Colonic mucosa (tissue), 4 donors: ENCODE results near the gene DAZAP1. TPM values are rescaled to one million over a fixed set of nuclear protein-coding genes. Genes with fewer than 3 reads are reported as not detected.

Source experiments
- DNase-seq: peaks from one replicate; pipeline ENCODE4 v3.0.0-alpha.2; 2020
- H3K27ac ChIP-seq: fragments of 200-600 bp; one replicate; pipeline ENCODE4 v1.8.0; 2021
- H3K27me3 ChIP-seq: fragments of 200-600 bp; one replicate; pipeline ENCODE4 v1.8.0; 2021
- H3K36me3 ChIP-seq: fragments of 200-600 bp; one replicate; pipeline ENCODE4 v1.8.0; 2021
- H3K4me1 ChIP-seq: fragments of 200-600 bp; one replicate; pipeline ENCODE4 v1.8.0; 2021; ENCODE audit warnings: mild to moderate bottlenecking
- H3K4me3 ChIP-seq: fragments of 200-600 bp; one replicate; pipeline ENCODE4 v1.8.0; 2021
- H3K9ac ChIP-seq, 2 donors: one replicate each; pipeline ENCODE4 v1.7.0; 2013; ENCODE audit warnings: control low read depth in 2 of 2, low read depth in 2 of 2, low read length in 2 of 2
- H3K9me3 ChIP-seq: fragments of 200-600 bp; one replicate; pipeline ENCODE4 v1.8.0; 2021
- CTCF ChIP-seq: fragments of 200-600 bp; IDR thresholded peaks from one replicate; pipeline ENCODE4 v1.8.0; 2022; ENCODE audit warnings: antibody characterized with exemption, mild to moderate bottlenecking
- intact Hi-C: fragments of 100-400 bp; cut with DNase I; formaldehyde crosslinking; loops from one replicate; pipeline ENCODE4 v1.14.1; 2022
- total RNA-seq, 2 donors: library from RNA; stranded (reverse); fragmentation: NEBNext Ultra II Directional in 1 of 2; extraction: Animal tissue kit (Norgen Biotek cat#: 25700) in 1 of 2; gene quantifications; one replicate each; pipeline ENCODE4 v1.2.1, GENCODE V29; 2021
- donor health status: healthy.
- donor health status: DM: no; HTN: no; CAD: no.
- donor health status: DM: no; HTN: no; CAD: no.

Gene DAZAP1
- total RNA-seq, 2 donors from 2014 or later = 92.9 to 210 TPM

- Histone ChIP-seq H3K27me3 (peaks cover 15% of the 10 kb centered on the region), H3K9ac (no peak overlapping the region), H3K27ac (no peak overlapping the region), H3K36me3 (peaks cover 17% of the 10 kb centered on the region), H3K4me1 (peaks cover 18% of the 10 kb centered on the region), H3K9me3 (no peaks in the 10 kb centered on the region), H3K4me3 (no peak overlapping the region)
- intact Hi-C loops = no loop called here
- no peak for TF ChIP-seq CTCF
- no peak for DNase-seq
These were observed 34.5 kb downstream of the DAZAP1 start for GRCh38 chr19:1441677-1442438.

GRCh38 chr19:1445185-1445931, 38.0 kb downstream of the DAZAP1 start:
- Histone ChIP-seq H3K4me1 (peaks cover 11% of the 10 kb centered on the region), H3K4me3 (peak overlapping the region; percentile 34), H3K9me3 (no peaks in the 10 kb centered on the region), H3K9ac (peak overlapping the region; percentile 12 to 43), H3K27me3 (peaks cover 49% of the 10 kb centered on the region), H3K36me3 (peaks cover 8% of the 10 kb centered on the region), H3K27ac (no peak overlapping the region)
- TF ChIP-seq CTCF = peak; percentile 87
- intact Hi-C loops = no loop called here
- DNase-seq = peak; percentile 76

- intact Hi-C loops = no loop called here
- H3K9me3 ChIP-seq = no peaks in the 10 kb centered on the region
- peaks cover 11% of the 10 kb centered on the region for H3K4me1 ChIP-seq
- H3K27ac ChIP-seq = no peak overlapping the region
- TF ChIP-seq CTCF = no peak
- peaks cover under 1% of the 10 kb centered on the region for H3K36me3 ChIP-seq
- H3K9ac ChIP-seq = no peak overlapping the region
- no peak for DNase-seq
- peak overlapping the region; percentile 34 for H3K4me3 ChIP-seq
- H3K27me3 ChIP-seq = peaks cover 57% of the 10 kb centered on the region
These were observed 38.7 kb downstream of the DAZAP1 start for GRCh38 chr19:1445932-1446712.

- H3K27ac ChIP-seq = no peak overlapping the region
- DNase-seq = no peak
- H3K27me3 ChIP-seq = peaks cover 64% of the 10 kb centered on the region
- no peak overlapping the region for H3K4me3 ChIP-seq
- H3K4me1 ChIP-seq = peaks cover 11% of the 10 kb centered on the region
- H3K36me3 ChIP-seq = no peaks in the 10 kb centered on the region
- no peak overlapping the region for H3K9ac ChIP-seq
- no peaks in the 10 kb centered on the region for H3K9me3 ChIP-seq
- TF ChIP-seq CTCF = no peak
- intact Hi-C loops = no loop called here
These were observed 39.5 kb downstream of the DAZAP1 start for GRCh38 chr19:1446713-1447481.

GRCh38 chr19:1447504-1447903, 40.1 kb downstream of the DAZAP1 start:
- H3K36me3 ChIP-seq = no peaks in the 10 kb centered on the region
- H3K27me3 ChIP-seq = peaks cover 70% of the 10 kb centered on the region
- no peak overlapping the region for H3K9ac ChIP-seq
- DNase-seq = no peak
- H3K27ac ChIP-seq = no peak overlapping the region
- H3K4me1 ChIP-seq = peaks cover 11% of the 10 kb centered on the region
- intact Hi-C loops = no loop called here
- H3K9me3 ChIP-seq = no peaks in the 10 kb centered on the region
- no peak for TF ChIP-seq CTCF
- H3K4me3 ChIP-seq = no peak overlapping the region
